B cell (primary cell): Measurements from ENCODE around the gene EIF3D. TPM values are rescaled to one million over a fixed set of nuclear protein-coding genes. Genes with fewer than 3 reads are reported as not detected.

ENCODE experiments used
- ATAC-seq: fragments of 200-7000 bp; cut with Tn5 transposase; one replicate; pipeline ENCODE4 v1.10.0; 2021; ENCODE audit warnings: low read depth, mild to moderate bottlenecking, moderate number of reproducible peaks, moderate library complexity
- CTCF ChIA-PET: fragments of 350-600 bp; sonication (Branson Sonifier 250); formaldehyde crosslinking; loops from one replicate; lab custom pipeline; 2021; ENCODE audit warnings: antibody characterized with exemption, inconsistent platforms; lab: Charles Lee
- POLR2A ChIA-PET: fragments of 350-600 bp; sonication (Branson Sonifier 250); formaldehyde crosslinking; loops from one replicate; lab custom pipeline; 2021; ENCODE audit warnings: antibody characterized with exemption; lab: Charles Lee
- DNase-seq: peaks from one replicate; pipeline ENCODE4 v3.0.0; 2013
- H2AFZ ChIP-seq: 2 replicates; pipeline ENCODE4 v1.6.1; 2012; ENCODE audit warnings: mild to moderate bottlenecking, low read depth, low read length; ENCODE audit not compliant: insufficient read depth, poor library complexity, severe bottlenecking
- H3K27ac ChIP-seq, 2 donors: 1 replicate in 1 of 2; 2 replicates in 1 of 2; pipeline ENCODE4 v1.5.1; 2012 to 2013; ENCODE audit warnings: low read length in 2 of 2, mild to moderate bottlenecking in 2 of 2, moderate library complexity in 1 of 2
- H3K27me3 ChIP-seq, 4 experiments: fragments of 200-600 bp in 1 of 4; sonication (generic) in 1 of 4; replicated peaks in 1 of 4; 1 replicate in 2 of 4; 2 replicates in 2 of 4; pipeline versions ENCODE4 v1.6.1 to v1.7.0; 2013 to 2016; ENCODE audit warnings: low read length in 3 of 4, mild to moderate bottlenecking in 2 of 4, mixed read lengths in 1 of 4, moderate library complexity in 1 of 4; ENCODE audit not compliant: insufficient read depth in 4 of 4, control insufficient read depth in 3 of 4; ENCODE audit errors: control extremely low read depth in 1 of 4
- H3K36me3 ChIP-seq, 2 experiments: replicated peaks in 1 of 2; 1 replicate in 1 of 2; 2 replicates in 1 of 2; pipeline versions ENCODE4 v1.6.1 to v1.7.1; 2013; ENCODE audit warnings: low read length in 1 of 2; ENCODE audit not compliant: insufficient read depth in 2 of 2, control insufficient read depth in 1 of 2; ENCODE audit errors: control extremely low read depth in 1 of 2, extremely low read depth in 1 of 2
- H3K4me1 ChIP-seq, 2 donors: fragments of 200-600 bp in 1 of 2; sonication (generic) in 1 of 2; 1 replicate in 1 of 2; 2 replicates in 1 of 2; pipeline versions ENCODE4 v1.5.1 to v1.6.1; 2013 to 2017; ENCODE audit warnings: low read length in 2 of 2; ENCODE audit not compliant: control insufficient read depth in 2 of 2, insufficient read depth in 2 of 2
- H3K4me2 ChIP-seq: replicated peaks from 2 replicates; pipeline ENCODE3; 2012; ENCODE audit warnings: mild to moderate bottlenecking, low read depth, low read length; ENCODE audit not compliant: poor library complexity, severe bottlenecking
- H3K4me3 ChIP-seq, 5 experiments: fragments of 200-600 bp in 1 of 5; sonication (generic) in 1 of 5; 1 replicate in 3 of 5; 2 replicates in 2 of 5; pipeline versions ENCODE4 v1.5.1 to v1.7.0; 2011 to 2016; ENCODE audit warnings: low read length in 4 of 5, mild to moderate bottlenecking in 4 of 5, low read depth in 2 of 5, control low read depth in 1 of 5, moderate library complexity in 1 of 5; ENCODE audit not compliant: insufficient read depth in 1 of 5; ENCODE audit errors: control extremely low read depth in 1 of 5, extremely low read depth in 1 of 5
- H3K79me2 ChIP-seq: fragments of 200-600 bp; sonication (generic); one replicate; pipeline ENCODE4 v1.6.0; 2016; ENCODE audit warnings: low read length; ENCODE audit not compliant: control insufficient read depth, insufficient read depth
- H3K9ac ChIP-seq: fragments of 200-600 bp; sonication (generic); 2 replicates; pipeline ENCODE4 v1.6.1; 2017; ENCODE audit warnings: mild to moderate bottlenecking, low read length, moderate library complexity
- H3K9me3 ChIP-seq, 3 donors: one replicate each; pipeline versions ENCODE4 v1.6.1 to v1.7.1; 2013; ENCODE audit warnings: low read length in 2 of 3; ENCODE audit not compliant: control insufficient read depth in 2 of 3, insufficient read depth in 1 of 3; ENCODE audit errors: control extremely low read depth in 1 of 3
- H4K20me1 ChIP-seq: 2 replicates; pipeline ENCODE4 v1.6.0; 2012; ENCODE audit warnings: mild to moderate bottlenecking, low read length; ENCODE audit not compliant: insufficient read depth, control insufficient read depth, poor library complexity, severe bottlenecking
- H3K27ac Mint-ChIP-seq: one replicate; pipeline ENCODE4 v1.8.0; 2021; ENCODE audit warnings: mixed read lengths
- H3K27me3 Mint-ChIP-seq: one replicate; pipeline ENCODE4 v1.8.0; 2021; ENCODE audit warnings: mixed read lengths
- H3K4me1 Mint-ChIP-seq: one replicate; pipeline ENCODE4 v1.8.0; 2021; ENCODE audit warnings: mixed read lengths
- H3K4me3 Mint-ChIP-seq: one replicate; pipeline ENCODE4 v1.8.0; 2021; ENCODE audit warnings: mixed read lengths
- H3K9me3 Mint-ChIP-seq: one replicate; pipeline ENCODE4 v1.8.0; 2022; ENCODE audit warnings: mixed read lengths; ENCODE audit not compliant: insufficient read depth
- CTCF ChIP-seq: fragments of 200-600 bp; IDR thresholded peaks from one replicate; pipeline ENCODE4 v1.8.0; 2022; ENCODE audit warnings: antibody characterized with exemption, mild to moderate bottlenecking
- EZH2 ChIP-seq: IDR thresholded peaks from 2 replicates; pipeline ENCODE4 v1.6.1; 2012; ENCODE audit warnings: borderline replicate concordance, low read depth, mild to moderate bottlenecking, moderate library complexity, low read length; ENCODE audit not compliant: insufficient read depth, poor library complexity, severe bottlenecking
- WGBS: methylation state at CpG from one replicate; pipeline ENCODE4 v1.1.5; 2013; ENCODE audit warnings: missing lambda C conversion rate; ENCODE audit not compliant: insufficient coverage; 5-methylcytosine and 5-hydroxymethylcytosine counted together
- intact Hi-C: fragments of 100-400 bp; cut with micrococcal nuclease; formaldehyde crosslinking; loops from one replicate; pipeline ENCODE4 v1.10.0; 2022
- polyA plus RNA-seq: library from polyadenylated mRNA; depleted of rRNA; stranded (reverse); fragments of >200 nt; gene quantifications from 2 replicates; pipeline ENCODE4 v1.2.3, GENCODE V29; 2012
- total RNA-seq, 2 donors: library from RNA; stranded (reverse); fragments of 120-200 nt in 1 of 2; gene quantifications; 1 replicate in 1 of 2; 2 replicates in 1 of 2; pipeline versions ENCODE4 v1.2.3 to v1.2.4, GENCODE V29; 2013 to 2022

Gene EIF3D
- total and polyA plus RNA-seq, 2 donors (not counting 1 experiment from before 2014, with no cell fraction given), result 274 to 324 TPM

DNA sequence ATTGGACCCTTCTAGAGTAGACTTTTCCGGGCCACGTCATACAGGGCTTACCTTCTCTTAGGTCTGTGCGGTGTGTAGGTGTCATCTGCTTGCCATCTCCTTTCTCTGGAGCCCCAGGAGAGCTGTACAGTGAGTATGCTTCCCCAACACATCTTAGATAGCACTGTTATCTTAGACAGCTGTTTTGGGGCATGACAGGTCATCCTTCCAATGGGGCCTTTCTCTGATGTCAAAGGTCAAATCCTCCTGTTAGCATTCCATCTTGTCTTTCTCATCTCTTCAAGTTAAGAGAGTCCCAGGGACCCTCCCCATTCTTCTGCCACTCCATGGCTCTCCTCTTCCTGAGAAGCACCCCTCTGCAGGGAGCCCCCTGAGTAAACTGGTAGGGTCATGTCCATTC is 31.0 kb upstream of the EIF3D start:
- Histone ChIP-seq H4K20me1 (no peaks in the 10 kb centered on the region), H3K9ac (no peak overlapping the region), H3K4me1 (peaks cover 6 to 11% of the 10 kb centered on the region in 2 donors), H3K79me2 (no peaks in the 10 kb centered on the region), H3K27ac (no peak overlapping the region), H3K9me3 (peaks cover 0 to 10% (median 0%) of the 10 kb centered on the region in 3 donors), H3K36me3 (no peaks in the 10 kb centered on the region), H2AFZ (no peak overlapping the region), H3K4me3 (no peak overlapping the region), H3K27me3 (peaks cover 0 to 14% (median 0%) of the 10 kb centered on the region in 4 experiments), H3K4me2 (no peak overlapping the region)
- H3K27ac Mint-ChIP-seq, result no peak overlapping the region
- TF ChIP-seq CTCF (no peak), EZH2 (no peak)
- DNase-seq, result no peak
- ATAC-seq, result no peak
- 100% methylated on average over 3 of the region's 3 CpGs for WGBS
- H3K27me3 Mint-ChIP-seq, result peaks cover 17% of the 10 kb centered on the region
- intact Hi-C loops, result no loop called here
- ChIA-PET CTCF (interaction anchor here (0.7 kb wide), 2 partner anchors 10 to 367 kb away, joined by 3 to 4 read pairs; no protein-coding TSS in a partner anchor), POLR2A (no interaction called here)
- H3K4me1 Mint-ChIP-seq, result peaks cover 20% of the 10 kb centered on the region
- H3K4me3 Mint-ChIP-seq, result no peak overlapping the region
- H3K9me3 Mint-ChIP-seq, result no peaks in the 10 kb centered on the region

DNA sequence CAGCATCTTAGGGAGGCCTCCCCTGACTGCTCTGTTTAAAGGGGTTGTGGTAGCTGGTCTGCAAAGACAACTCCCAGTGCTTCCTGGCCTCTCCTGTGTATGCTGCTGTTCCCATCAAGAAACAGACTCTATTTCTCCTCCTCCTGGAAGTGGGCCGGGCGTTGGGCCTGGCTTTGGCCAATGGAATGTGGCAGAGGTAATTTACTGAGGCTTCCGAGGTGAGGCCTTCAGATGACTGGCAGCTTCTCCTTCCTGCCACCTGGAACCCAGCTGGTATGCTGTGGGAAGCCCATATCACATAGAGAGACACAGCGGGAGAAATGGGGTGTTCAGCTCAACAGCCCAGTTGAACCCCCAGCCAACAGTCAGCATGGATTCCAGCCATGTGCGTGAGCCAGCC is 25.1 kb upstream of the EIF3D start:
- Histone ChIP-seq H3K9ac (no peak overlapping the region), H4K20me1 (no peaks in the 10 kb centered on the region), H3K4me3 (no peak overlapping the region), H3K9me3 (no peaks in the 10 kb centered on the region), H3K27me3 (no peaks in the 10 kb centered on the region), H2AFZ (peak overlapping the region; percentile 53), H3K36me3 (no peaks in the 10 kb centered on the region), H3K4me2 (no peak overlapping the region), H3K27ac (no peak overlapping the region), H3K79me2 (no peaks in the 10 kb centered on the region), H3K4me1 (peaks cover 29 to 49% of the 10 kb centered on the region in 2 donors)
- Mint-ChIP-seq H3K4me1 (peaks cover 42% of the 10 kb centered on the region), H3K4me3 (peak overlapping the region; percentile 38), H3K9me3 (no peaks in the 10 kb centered on the region), H3K27me3 (no peaks in the 10 kb centered on the region), H3K27ac (peak overlapping the region; percentile 82)
- TF ChIP-seq EZH2, result no peak
- no peak for TF ChIP-seq CTCF
- ATAC-seq, result no peak
- ChIA-PET POLR2A (interaction anchor here (0.7 kb wide), 1 partner anchor 169 kb away, joined by 3 read pairs; no protein-coding TSS in a partner anchor), CTCF (interaction anchor here (1.8 kb wide), 1 partner anchor 14 kb away, joined by 4 read pairs; no protein-coding TSS in a partner anchor)
- 61% methylated on average over 3 of the region's 5 CpGs for WGBS
- intact Hi-C loops, result no loop called here
- no peak for DNase-seq
